Stimulated activated naive CD8-positive, alpha-beta T cell treated with anti-CD3 and anti-CD28 coated beads, Interleukin-15, amount 100 ng/mL, for 72 hours (primary cell): Measurements from ENCODE around the gene COL13A1.

Experiments used
- ATAC-seq: fragments of 150-1000 bp; cut with Tn5 transposase; 2 replicates; pipeline ENCODE4 v1.10.0; 2021; ENCODE audit warnings: mild to moderate bottlenecking, moderate library complexity
- DNase-seq, 2 donors: peaks; one replicate each; pipeline ENCODE4 v3.0.0; 2021 to 2022
- H3K27ac Mint-ChIP-seq, 2 donors: one replicate each; pipeline ENCODE4 v1.8.0; 2022; ENCODE audit warnings: mild to moderate bottlenecking in 2 of 2, mixed read lengths in 2 of 2, moderate library complexity in 2 of 2
- H3K27me3 Mint-ChIP-seq: one replicate; pipeline ENCODE4 v1.8.0; 2022; ENCODE audit warnings: mixed read lengths
- H3K4me1 Mint-ChIP-seq: one replicate; pipeline ENCODE4 v1.8.0; 2022; ENCODE audit warnings: mild to moderate bottlenecking, mixed read lengths
- H3K4me3 Mint-ChIP-seq, 2 donors: one replicate each; pipeline ENCODE4 v1.8.0; 2022; ENCODE audit warnings: mild to moderate bottlenecking in 2 of 2, mixed read lengths in 2 of 2, moderate library complexity in 1 of 2
- H3K9me3 Mint-ChIP-seq, 2 donors: one replicate each; pipeline ENCODE4 v1.8.0; 2022; ENCODE audit warnings: mixed read lengths in 2 of 2

The COL13A1 gene

GRCh38 chr10:69963835-69964710, 162.4 kb downstream of the COL13A1 start:
- Mint-ChIP-seq H3K9me3 (no peaks in the 10 kb centered on the region), H3K4me3 (no peak overlapping the region), H3K4me1 (no peaks in the 10 kb centered on the region), H3K27ac (no peak overlapping the region), H3K27me3 (peaks cover 36% of the 10 kb centered on the region)
- ATAC-seq (peak; percentile 20), DNase-seq (no peak)

- ATAC-seq (no peak), DNase-seq (no peak)
- H3K9me3 Mint-ChIP-seq: no peaks in the 10 kb centered on the region
- H3K27me3 Mint-ChIP-seq: peaks cover 31% of the 10 kb centered on the region
- no peak overlapping the region for H3K27ac Mint-ChIP-seq
- no peak overlapping the region for H3K4me3 Mint-ChIP-seq
- no peaks in the 10 kb centered on the region for H3K4me1 Mint-ChIP-seq
These were observed 163.4 kb downstream of the COL13A1 start for GRCh38 chr10:69965086-69965485.

DNA sequence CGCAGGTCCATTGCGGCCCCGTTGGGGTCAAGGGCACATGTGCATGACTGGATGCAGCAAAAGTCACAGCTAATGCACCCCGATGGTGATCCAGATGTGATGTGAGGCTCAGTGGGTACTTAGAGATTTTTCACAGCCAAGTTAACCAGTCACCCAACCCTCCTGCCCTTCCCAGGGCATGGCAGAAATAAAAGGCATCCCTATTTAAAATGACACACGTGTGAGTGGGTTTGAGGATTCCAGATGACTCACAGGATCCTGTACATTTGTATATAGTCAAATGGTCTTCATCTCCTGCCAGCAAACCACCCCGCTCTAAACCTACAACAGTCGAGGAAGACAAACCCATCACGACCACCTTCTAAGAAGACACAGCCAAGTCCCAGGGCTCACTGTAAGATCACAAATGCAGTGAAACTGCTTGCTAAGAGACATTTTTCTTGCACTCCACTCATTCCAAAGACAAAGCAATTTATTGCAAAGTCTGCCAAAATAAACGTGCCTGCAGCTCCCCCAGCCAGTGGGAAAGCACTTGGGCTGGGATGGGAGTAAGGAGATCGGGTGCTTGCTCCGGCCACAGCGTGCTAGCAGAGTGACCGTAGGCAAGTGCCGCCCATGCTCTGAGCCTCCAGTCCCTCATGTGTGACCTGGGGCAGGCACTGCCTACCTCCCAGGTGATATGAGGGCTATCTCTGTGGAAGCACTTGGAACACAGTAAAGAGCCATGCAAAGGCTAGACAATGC, 164.4 kb downstream of the COL13A1 start:
- no peak overlapping the region for H3K4me3 Mint-ChIP-seq
- no peak overlapping the region for H3K27ac Mint-ChIP-seq
- no peak for DNase-seq
- H3K4me1 Mint-ChIP-seq: no peaks in the 10 kb centered on the region
- no peaks in the 10 kb centered on the region for H3K9me3 Mint-ChIP-seq
- no peak for ATAC-seq
- peaks cover 26% of the 10 kb centered on the region for H3K27me3 Mint-ChIP-seq

DNA sequence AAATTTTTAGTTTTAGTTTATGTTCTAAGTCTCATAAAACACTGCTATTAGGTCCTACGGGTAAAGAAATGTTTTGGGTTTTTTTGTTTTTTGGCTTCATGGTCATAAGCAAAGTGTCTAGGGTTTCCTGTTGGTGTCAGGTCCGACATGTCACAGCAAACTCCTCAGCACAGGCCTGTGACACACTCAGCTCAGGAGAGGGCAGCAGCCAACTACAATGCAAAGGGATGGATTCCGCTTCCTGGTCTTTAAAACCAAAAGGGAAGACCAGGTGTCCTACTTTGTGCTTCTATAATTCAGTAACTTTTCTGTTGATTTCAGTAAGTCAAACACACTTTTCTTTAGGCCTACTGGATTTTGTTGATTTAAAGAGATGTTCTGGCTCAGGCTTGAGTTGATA, 167.1 kb downstream of the COL13A1 start:
- Mint-ChIP-seq H3K4me3 (no peak overlapping the region), H3K4me1 (no peaks in the 10 kb centered on the region), H3K27me3 (peaks cover 12% of the 10 kb centered on the region), H3K9me3 (no peaks in the 10 kb centered on the region), H3K27ac (no peak overlapping the region)
- DNase-seq: no peak
- ATAC-seq: no peak

DNA sequence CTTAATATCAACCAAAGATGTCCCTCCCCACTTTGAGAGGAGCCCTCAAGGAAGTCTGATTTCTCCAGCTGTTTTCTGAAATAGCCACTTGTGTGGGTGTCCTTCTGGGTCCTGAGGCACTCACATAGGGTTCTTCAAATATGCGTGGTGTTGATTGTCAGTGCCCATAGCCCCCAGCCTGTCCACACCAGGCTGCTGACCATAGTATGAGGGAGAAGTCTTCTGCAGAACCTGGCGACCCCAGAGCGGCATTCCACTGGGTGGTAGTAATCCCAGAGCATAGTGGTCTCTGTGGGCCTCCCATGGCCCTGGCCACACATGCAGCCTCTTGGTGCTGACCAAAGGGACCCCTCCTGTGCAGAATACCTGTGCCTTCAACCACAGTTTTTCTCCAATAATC, 168.3 kb downstream of the COL13A1 start:
- H3K4me3 Mint-ChIP-seq: no peak overlapping the region
- peaks cover 19% of the 10 kb centered on the region for H3K27me3 Mint-ChIP-seq
- DNase-seq (no peak), ATAC-seq (no peak)
- H3K4me1 Mint-ChIP-seq: no peaks in the 10 kb centered on the region
- no peaks in the 10 kb centered on the region for H3K9me3 Mint-ChIP-seq
- H3K27ac Mint-ChIP-seq: no peak overlapping the region

GRCh38 chr10:69972981-69973397, 171.3 kb downstream of the COL13A1 start:
- no peak overlapping the region for H3K4me3 Mint-ChIP-seq
- no peaks in the 10 kb centered on the region for H3K4me1 Mint-ChIP-seq
- H3K9me3 Mint-ChIP-seq: peaks cover 0 to 5% of the 10 kb centered on the region in 2 donors
- no peak for DNase-seq
- no peak for ATAC-seq
- peaks cover 34% of the 10 kb centered on the region for H3K27me3 Mint-ChIP-seq
- no peak overlapping the region for H3K27ac Mint-ChIP-seq

GRCh38 chr10:69973678-69974077, 172.0 kb downstream of the COL13A1 start:
- DNase-seq (no peak), ATAC-seq (no peak)
- no peaks in the 10 kb centered on the region for H3K4me1 Mint-ChIP-seq
- peaks cover 5 to 6% of the 10 kb centered on the region in 2 donors for H3K9me3 Mint-ChIP-seq
- H3K4me3 Mint-ChIP-seq: no peak overlapping the region
- peaks cover 40% of the 10 kb centered on the region for H3K27me3 Mint-ChIP-seq
- H3K27ac Mint-ChIP-seq: no peak overlapping the region

GRCh38 chr10:69974551-69975155, 172.9 kb downstream of the COL13A1 start:
- Mint-ChIP-seq H3K27ac (no peak overlapping the region), H3K9me3 (peaks cover 7 to 9% of the 10 kb centered on the region in 2 donors), H3K4me3 (no peak overlapping the region), H3K27me3 (peaks cover 42% of the 10 kb centered on the region), H3K4me1 (no peaks in the 10 kb centered on the region)
- DNase-seq (no peak), ATAC-seq (no peak)

- Mint-ChIP-seq H3K27ac (no peak overlapping the region), H3K4me3 (no peak overlapping the region), H3K9me3 (peaks cover 25 to 29% of the 10 kb centered on the region in 2 donors), H3K4me1 (no peaks in the 10 kb centered on the region), H3K27me3 (peaks cover 60% of the 10 kb centered on the region)
- ATAC-seq: no peak
- no peak for DNase-seq
These were observed 175.3 kb downstream of the COL13A1 start for GRCh38 chr10:69976795-69977546.

- no peak overlapping the region for H3K4me3 Mint-ChIP-seq
- H3K27me3 Mint-ChIP-seq: peaks cover 62% of the 10 kb centered on the region
- peaks cover 25 to 29% of the 10 kb centered on the region in 2 donors for H3K9me3 Mint-ChIP-seq
- ATAC-seq (no peak), DNase-seq (no peak)
- H3K27ac Mint-ChIP-seq: no peak overlapping the region
- no peaks in the 10 kb centered on the region for H3K4me1 Mint-ChIP-seq
These were observed 177.5 kb downstream of the COL13A1 start for GRCh38 chr10:69979174-69979573.

- Mint-ChIP-seq H3K4me3 (no peak overlapping the region), H3K4me1 (no peaks in the 10 kb centered on the region), H3K27ac (no peak overlapping the region), H3K27me3 (peaks cover 49% of the 10 kb centered on the region), H3K9me3 (peaks cover 25 to 29% of the 10 kb centered on the region in 2 donors)
- ATAC-seq: no peak
- no peak for DNase-seq
These were observed 179.0 kb downstream of the COL13A1 start for GRCh38 chr10:69980672-69981071.

GRCh38 chr10:69988094-69988493, 186.4 kb downstream of the COL13A1 start:
- H3K4me1 Mint-ChIP-seq: no peaks in the 10 kb centered on the region
- DNase-seq (no peak), ATAC-seq (no peak)
- H3K4me3 Mint-ChIP-seq: no peak overlapping the region
- H3K27ac Mint-ChIP-seq: no peak overlapping the region
- H3K9me3 Mint-ChIP-seq: no peaks in the 10 kb centered on the region
- peaks cover 18% of the 10 kb centered on the region for H3K27me3 Mint-ChIP-seq

GRCh38 chr10:69991151-69991550, 189.4 kb downstream of the COL13A1 start:
- DNase-seq (no peak), ATAC-seq (no peak)
- peaks cover 13% of the 10 kb centered on the region for H3K27me3 Mint-ChIP-seq
- no peak overlapping the region for H3K4me3 Mint-ChIP-seq
- H3K9me3 Mint-ChIP-seq: no peaks in the 10 kb centered on the region
- no peaks in the 10 kb centered on the region for H3K4me1 Mint-ChIP-seq
- no peak overlapping the region for H3K27ac Mint-ChIP-seq

DNA sequence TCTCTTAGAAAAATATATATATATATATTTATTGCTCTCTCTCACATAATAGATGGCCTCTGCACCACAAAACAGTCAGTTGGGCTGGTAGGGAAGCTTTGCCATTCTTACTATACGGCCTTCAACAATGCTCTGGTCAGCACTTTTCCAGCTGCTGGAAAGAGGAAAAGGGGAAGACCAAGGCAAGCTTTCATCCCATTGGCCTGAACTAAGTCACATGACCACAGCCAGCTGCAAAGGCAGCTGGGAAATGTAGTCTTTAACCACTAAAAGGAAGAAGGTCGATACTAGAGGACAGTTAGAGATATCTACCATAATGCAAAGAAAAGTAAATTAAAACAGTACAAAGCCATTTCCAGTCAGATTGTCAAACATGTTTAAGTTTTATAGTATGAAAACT, 192.6 kb downstream of the COL13A1 start:
- H3K4me3 Mint-ChIP-seq: no peak overlapping the region
- DNase-seq (no peak), ATAC-seq (no peak)
- peaks cover 2% of the 10 kb centered on the region for H3K27me3 Mint-ChIP-seq
- no peaks in the 10 kb centered on the region for H3K4me1 Mint-ChIP-seq
- H3K9me3 Mint-ChIP-seq: no peaks in the 10 kb centered on the region
- no peak overlapping the region for H3K27ac Mint-ChIP-seq

DNA sequence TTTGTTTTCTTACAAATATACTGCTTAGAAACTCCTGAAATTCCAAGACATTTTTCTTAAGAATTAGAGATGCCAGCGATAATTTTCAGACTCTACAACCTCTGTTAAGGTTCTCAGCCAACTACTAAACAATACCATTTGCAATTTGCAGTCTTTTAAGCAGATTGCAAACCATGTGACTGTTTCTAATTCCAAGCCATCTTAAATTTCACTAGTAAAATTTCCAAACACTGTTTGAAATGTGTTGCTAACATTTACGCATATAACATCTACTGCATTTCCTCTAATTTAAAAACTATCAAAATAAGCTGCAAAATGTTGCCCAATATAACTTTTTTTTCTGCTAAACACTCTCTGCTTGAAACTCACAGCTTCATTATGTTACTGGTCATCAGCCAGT, 194.9 kb downstream of the COL13A1 start:
- DNase-seq (no peak), ATAC-seq (no peak)
- Mint-ChIP-seq H3K4me1 (no peaks in the 10 kb centered on the region), H3K27ac (no peak overlapping the region), H3K27me3 (no peaks in the 10 kb centered on the region), H3K4me3 (no peak overlapping the region), H3K9me3 (no peaks in the 10 kb centered on the region)
